K562 (cell line): Measurements from ENCODE around the gene RBM20. TPM values are rescaled to one million over a fixed set of nuclear protein-coding genes. Genes with fewer than 3 reads are reported as not detected.
A peak's percentile ranks its signal among the peaks of the same experiment; 100 is the strongest.

Experiments
- ATAC-seq: fragments of 200-7000 bp; cut with Tn5 transposase; 3 replicates; pipeline ENCODE4 v1.9.1; 2020; ENCODE audit warnings: moderate library complexity
- BruUV-seq: library from RNA; stranded (reverse); fragments of 400-500 nt; replicated peaks from 2 replicates; lab custom pipeline; 2021; lab: Mats Ljungman, UMichigan
- CTCF ChIA-PET: fragments of 300-600 bp; formaldehyde crosslinking; extraction: SDS; loops from one replicate; lab custom pipeline; 2021; ENCODE audit warnings: low intra/inter-chr PET ratio; lab: Yijun Ruan, JAX
- POLR2A ChIA-PET: fragments of 300-600, 350-650 bp; sonication (Branson Sonifier 250); formaldehyde crosslinking; extraction: SDS; loops from one replicate; lab custom pipeline; 2021; ENCODE audit warnings: antibody characterized with exemption, inconsistent platforms; lab: Yijun Ruan, JAX
- DNase-seq, 4 experiments: peaks; one replicate each; pipeline versions ENCODE4 v3.0.0 to v3.0.0-alpha.2; 2011 to 2018; ENCODE audit warnings: low spot score in 3 of 4, mixed read lengths in 3 of 4; ENCODE audit errors: extremely low read depth in 1 of 4
- FAIRE-seq: peaks from 2 replicates; lab custom pipeline; 2011; peaks lifted over from hg19 to GRCh38; lab: Jason Lieb, UNC
- H2AFZ ChIP-seq: 2 replicates; pipeline ENCODE4 v1.6.0; 2011; ENCODE audit warnings: low read depth, low read length, control low read depth, inconsistent platforms
- H3K27ac ChIP-seq: fragments of 200-600 bp; 3 replicates; pipeline ENCODE4 v1.8.0; 2011; ENCODE audit warnings: low read depth, mild to moderate bottlenecking, control low read depth, inconsistent platforms, low read length, moderate library complexity, mixed read lengths; ENCODE audit errors: extremely low read depth
- H3K27me3 ChIP-seq, 2 experiments: fragments of 300-600 bp in 1 of 2; 2 replicates in 1 of 2; 3 replicates in 1 of 2; pipeline versions ENCODE4 v1.6.0 to v1.8.0; 2011; ENCODE audit warnings: inconsistent platforms in 2 of 2, low read length in 2 of 2, mild to moderate bottlenecking in 1 of 2, mixed read lengths in 1 of 2, moderate library complexity in 1 of 2; ENCODE audit not compliant: control insufficient read depth in 2 of 2, insufficient read depth in 2 of 2
- H3K36me3 ChIP-seq: fragments of 300-600 bp; 3 replicates; pipeline ENCODE4 v1.8.0; 2011; ENCODE audit warnings: mild to moderate bottlenecking, low read length, inconsistent platforms; ENCODE audit not compliant: control insufficient read depth, insufficient read depth
- H3K4me1 ChIP-seq, 2 experiments: fragments of 200-600 bp in 1 of 2; replicated peaks in 1 of 2; 2 replicates in 1 of 2; 3 replicates in 1 of 2; pipeline versions ENCODE4 v1.5.1 to v1.8.0; 2011; ENCODE audit warnings: inconsistent platforms in 2 of 2, low read length in 2 of 2, mild to moderate bottlenecking in 1 of 2, mixed read lengths in 1 of 2, moderate library complexity in 1 of 2; ENCODE audit not compliant: control insufficient read depth in 2 of 2, insufficient read depth in 2 of 2
- H3K4me2 ChIP-seq: 2 replicates; pipeline ENCODE4 v1.6.1; 2011; ENCODE audit warnings: low read length, control low read depth, inconsistent platforms, mixed read lengths; ENCODE audit not compliant: insufficient read depth
- H3K4me3 ChIP-seq: fragments of 200-600 bp; sonication (generic), shearing (Covaris generic); 2 replicates; pipeline ENCODE4 v1.5.1; 2016; ENCODE audit warnings: control low read depth, inconsistent platforms
- H3K79me2 ChIP-seq: fragments of 200-600 bp; 3 replicates; pipeline ENCODE4 v1.8.0; 2011; ENCODE audit warnings: low read length, inconsistent platforms; ENCODE audit not compliant: control insufficient read depth, insufficient read depth
- H3K9ac ChIP-seq, 2 experiments: 2 replicates each; pipeline versions ENCODE4 v1.6.0 to v1.6.1; 2011; ENCODE audit warnings: low read depth in 2 of 2, low read length in 2 of 2, control low read depth in 1 of 2, inconsistent platforms in 1 of 2, mild to moderate bottlenecking in 1 of 2, mixed read lengths in 1 of 2; ENCODE audit not compliant: insufficient read depth in 1 of 2
- H3K9me1 ChIP-seq: one replicate; pipeline ENCODE4 v1.6.0; 2011; ENCODE audit warnings: inconsistent platforms, mild to moderate bottlenecking, low read length, moderate library complexity; ENCODE audit not compliant: control insufficient read depth, insufficient read depth
- H3K9me3 ChIP-seq: replicated peaks from 2 replicates; pipeline ENCODE4 v1.5.1; 2011; ENCODE audit warnings: low read depth, low read length, inconsistent platforms; ENCODE audit not compliant: control insufficient read depth, insufficient read depth
- H4K20me1 ChIP-seq: replicated peaks from 2 replicates; pipeline ENCODE4 v1.6.1; 2011; ENCODE audit warnings: low read length, inconsistent platforms, mixed read lengths; ENCODE audit not compliant: control insufficient read depth, insufficient read depth
- CXXC5 ChIP-seq: fragments of 250-450 bp; sonication (Bioruptor Pico); IDR thresholded peaks from 2 replicates; pipeline ENCODE4 v1.8.0; 2022; ENCODE audit warnings: inconsistent platforms, mild to moderate bottlenecking, moderate library complexity
- EHMT2 ChIP-seq: fragments of 450-650 bp; IDR thresholded peaks from 2 replicates; pipeline ENCODE4 v1.6.1; 2018; ENCODE audit warnings: antibody characterized with exemption
- HDAC8 ChIP-seq: fragments of 450-650 bp; IDR thresholded peaks from 2 replicates; pipeline ENCODE4 v1.6.1; 2016; ENCODE audit warnings: mild to moderate bottlenecking, missing genetic modification characterization, moderate library complexity, missing compliant biosample characterization
- LCOR ChIP-seq: sonication (generic); formaldehyde crosslinking; IDR thresholded peaks from 2 replicates; pipeline ENCODE4 v1.8.0; 2022; ENCODE audit warnings: mild to moderate bottlenecking, missing genetic modification reagents
- NCOA2 ChIP-seq, 2 experiments: fragments of 450-650 bp; IDR thresholded peaks; 2 replicates each; pipeline ENCODE4 v1.6.1; 2018; ENCODE audit warnings: mild to moderate bottlenecking in 2 of 2, moderate library complexity in 1 of 2; ENCODE audit not compliant: partially characterized antibody in 2 of 2
- RBBP5 ChIP-seq: fragments of 200-600 bp; sonication (generic); IDR thresholded peaks from 2 replicates; pipeline ENCODE4 v1.6.1; 2012; ENCODE audit warnings: borderline replicate concordance, mild to moderate bottlenecking, low read length, control low read depth, inconsistent platforms; ENCODE audit not compliant: insufficient read depth, poor library complexity, severe bottlenecking
- SIN3B ChIP-seq: fragments of 450-650 bp; IDR thresholded peaks from 2 replicates; pipeline ENCODE4 v1.6.1; 2017; ENCODE audit warnings: low read depth, mild to moderate bottlenecking, moderate library complexity
- ZNF449 ChIP-seq: fragments of 250-450 bp; sonication (Bioruptor Pico); IDR thresholded peaks from 2 replicates; pipeline ENCODE4 v1.8.0; 2022; ENCODE audit warnings: moderate library complexity, mild to moderate bottlenecking, inconsistent platforms
- ZNF77 ChIP-seq: fragments of 250-450 bp; sonication (Bioruptor Pico); IDR thresholded peaks from 2 replicates; pipeline ENCODE4 v1.5.0; 2020
- WGBS: fragments of 100-300 bp; shearing (Covaris generic); methylation state at CpG from one replicate; pipeline ENCODE4 v1.1.6; 2016; ENCODE audit warnings: low coverage, mixed read lengths; ENCODE audit not compliant: insufficient coverage; ENCODE audit errors: missing lambda C conversion rate; 5-methylcytosine and 5-hydroxymethylcytosine counted together
- in situ Hi-C: fragments of 300-500 bp; cut with MboI; formaldehyde crosslinking; loops from 4 replicates; pipeline ENCODE4 v1.15.0; 2018; ENCODE audit warnings: inconsistent platforms, mixed read lengths
- intact Hi-C: fragments of 100-400 bp; cut with micrococcal nuclease; formaldehyde crosslinking; loops from 2 replicates; pipeline ENCODE4 v1.14.2; 2022
- polyA plus RNA-seq, 8 experiments: library from polyadenylated mRNA; depleted of rRNA in 4 of 8; stranded (reverse) in 5 of 8; unstranded in 3 of 8; fragments of >200 nt; fragmentation: Nextera tagmentation in 2 of 8; fragmentation: Illumina TruSeq in 1 of 8; extraction: Ambion mirVana in 2 of 8; extraction: Trizol in 1 of 8; gene quantifications; 2 replicates each; pipeline versions ENCODE4 v1.2.1 to v1.2.3, GENCODE V29; 2011 to 2014; ENCODE audit warnings: inconsistent platforms in 1 of 8, missing spikeins in 1 of 8
- total RNA-seq, 7 experiments: library from RNA; depleted of rRNA in 6 of 7; stranded (reverse); fragments of >200 nt in 6 of 7; fragmentation: Illumina TruSeq in 2 of 7; extraction: Trizol in 2 of 7; gene quantifications; 2 replicates each; pipeline versions ENCODE4 v1.2.1 to v1.2.3, GENCODE V29; 2011 to 2021; ENCODE audit warnings: low replicate concordance in 1 of 7
- TF ChIP-seq, protein P1 (sequence below): sonication (generic); formaldehyde crosslinking; IDR thresholded peaks from 2 replicates; pipeline ENCODE4 v1.8.0; 2022; ENCODE audit warnings: mild to moderate bottlenecking, missing genetic modification reagents
- TF ChIP-seq, protein P2 (sequence below): fragments of 250-450 bp; sonication (Bioruptor Pico); IDR thresholded peaks from 2 replicates; pipeline ENCODE4 v1.6.1; 2021; ENCODE audit warnings: mild to moderate bottlenecking
- TF ChIP-seq, protein P3 (sequence below): sonication (generic); formaldehyde crosslinking; IDR thresholded peaks from 2 replicates; pipeline ENCODE4 v1.8.1; 2022; ENCODE audit warnings: missing genetic modification reagents

Gene RBM20
- total and polyA plus RNA-seq, 9 of the 15 experiments (the other 6 are each of a cell fraction or from before 2014, with no cell fraction given) = 0.63 to 5.7 (median 3.2) TPM

DNA sequence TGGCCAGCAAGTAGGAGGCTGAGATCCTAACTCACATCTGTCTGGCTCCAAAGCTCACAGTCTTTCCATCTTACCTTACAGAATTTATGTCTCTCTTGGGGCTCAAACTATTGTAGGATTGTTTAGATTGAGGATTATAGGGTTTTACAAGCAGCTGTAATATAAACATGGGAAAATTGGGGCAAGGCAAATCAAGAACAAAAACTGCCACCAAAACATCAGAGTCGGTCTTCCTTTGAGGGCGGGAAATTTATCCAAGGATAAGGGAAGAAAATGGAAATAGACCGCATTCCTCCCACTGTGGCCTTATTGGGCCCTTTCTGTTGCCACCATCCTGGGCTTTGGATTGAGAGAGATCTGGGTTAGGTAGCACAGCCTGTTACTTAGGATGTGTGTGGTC lies 22.5 kb downstream of the RBM20 start (continued):
- TF ChIP-seq, protein P1, sequence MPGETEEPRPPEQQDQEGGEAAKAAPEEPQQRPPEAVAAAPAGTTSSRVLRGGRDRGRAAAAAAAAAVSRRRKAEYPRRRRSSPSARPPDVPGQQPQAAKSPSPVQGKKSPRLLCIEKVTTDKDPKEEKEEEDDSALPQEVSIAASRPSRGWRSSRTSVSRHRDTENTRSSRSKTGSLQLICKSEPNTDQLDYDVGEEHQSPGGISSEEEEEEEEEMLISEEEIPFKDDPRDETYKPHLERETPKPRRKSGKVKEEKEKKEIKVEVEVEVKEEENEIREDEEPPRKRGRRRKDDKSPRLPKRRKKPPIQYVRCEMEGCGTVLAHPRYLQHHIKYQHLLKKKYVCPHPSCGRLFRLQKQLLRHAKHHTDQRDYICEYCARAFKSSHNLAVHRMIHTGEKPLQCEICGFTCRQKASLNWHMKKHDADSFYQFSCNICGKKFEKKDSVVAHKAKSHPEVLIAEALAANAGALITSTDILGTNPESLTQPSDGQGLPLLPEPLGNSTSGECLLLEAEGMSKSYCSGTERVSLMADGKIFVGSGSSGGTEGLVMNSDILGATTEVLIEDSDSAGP (CRISPR knock-in tag) = no peak
- no peak for TF ChIP-seq NCOA2 (IDR thresholded peaks at IDR 0.05; ENCODE audit: partially characterized antibody in 2 of 2)
- TF ChIP-seq, protein P2, sequence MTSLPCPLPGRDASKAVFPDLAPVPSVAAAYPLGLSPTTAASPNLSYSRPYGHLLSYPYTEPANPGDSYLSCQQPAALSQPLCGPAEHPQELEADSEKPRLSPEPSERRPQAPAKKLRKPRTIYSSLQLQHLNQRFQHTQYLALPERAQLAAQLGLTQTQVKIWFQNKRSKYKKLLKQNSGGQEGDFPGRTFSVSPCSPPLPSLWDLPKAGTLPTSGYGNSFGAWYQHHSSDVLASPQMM (CRISPR knock-in tag) = no peak

DNA sequence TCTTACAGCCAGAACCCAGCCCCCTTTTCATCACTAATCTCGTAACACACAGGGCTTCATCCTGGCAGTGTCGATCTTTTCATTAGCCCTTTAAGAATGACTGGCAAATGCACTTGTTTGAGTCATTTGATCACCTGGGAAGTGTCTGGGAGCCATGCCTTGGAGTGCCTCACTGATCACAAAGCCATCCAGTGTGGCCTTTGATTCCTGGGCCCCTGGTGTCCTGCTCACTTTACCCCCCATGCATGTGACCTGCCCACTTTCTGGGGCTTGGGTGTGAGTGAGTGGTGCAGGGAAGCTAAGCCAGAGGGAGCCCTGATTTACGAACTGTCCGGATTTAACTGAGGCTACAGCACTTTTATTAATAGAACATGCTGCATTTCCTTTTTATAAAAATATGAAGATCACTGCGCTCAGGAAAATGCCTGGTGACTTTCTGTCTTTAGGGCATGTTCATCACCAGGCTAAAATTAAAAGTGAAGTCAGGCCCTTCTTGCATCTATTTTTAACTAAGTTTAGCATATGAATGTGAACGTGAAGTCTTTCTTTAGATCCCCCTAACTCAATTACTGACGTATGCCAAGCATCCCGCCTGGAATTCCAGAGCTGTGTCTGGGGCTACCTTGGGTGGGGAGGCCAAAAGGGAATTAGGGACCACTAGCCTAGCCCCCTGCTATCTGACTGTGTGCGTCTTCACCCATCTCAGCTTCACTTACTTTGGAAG lies 23.6 kb downstream of the RBM20 start:
- Histone ChIP-seq H3K9me1 (no peaks in the 10 kb centered on the region), H4K20me1 (no peaks in the 10 kb centered on the region), H3K79me2 (peaks cover 44% of the 10 kb centered on the region), H3K4me1 (peaks cover 19 to 33% of the 10 kb centered on the region in 2 experiments; a peak in 4 of 5 replicates), H3K9me3 (no peaks in the 10 kb centered on the region), H3K9ac (0 out of 4 replicates have a peak overlapping the region, but pooled peaks of 1 of the 2 experiments have one; percentile 4), H2AFZ (no peak overlapping the region), H3K27ac (no peak overlapping the region), H3K36me3 (peaks cover 4% of the 10 kb centered on the region; the same call in 1 of the 3 replicates), H3K4me3 (no peak overlapping the region), H3K27me3 (no peaks in the 10 kb centered on the region), H3K4me2 (no peak overlapping the region)
- POLR2A ChIA-PET = no interaction called here
- intact Hi-C loops (no loop called here), in situ Hi-C loops (loop anchor here (5.0 kb wide), 1 partner anchor 35 kb away; no protein-coding TSS in a partner anchor)
- ATAC-seq = no peak
- no peak for DNase-seq
- CTCF ChIA-PET = no interaction called here
- no TSS peak for BruUV-seq
- 75% methylated on average over 9 of the region's 9 CpGs for WGBS
- no peak for FAIRE-seq
- TF ChIP-seq EHMT2 (no peak), SIN3B (no peak), LCOR (CRISPR knock-in tag) (no peak), RBBP5 (no peak), CXXC5 (CRISPR knock-in tag) (no peak), ZNF77 (no peak), HDAC8 (tag) (no peak), ZNF449 (no peak)
- TF ChIP-seq, protein P3, sequence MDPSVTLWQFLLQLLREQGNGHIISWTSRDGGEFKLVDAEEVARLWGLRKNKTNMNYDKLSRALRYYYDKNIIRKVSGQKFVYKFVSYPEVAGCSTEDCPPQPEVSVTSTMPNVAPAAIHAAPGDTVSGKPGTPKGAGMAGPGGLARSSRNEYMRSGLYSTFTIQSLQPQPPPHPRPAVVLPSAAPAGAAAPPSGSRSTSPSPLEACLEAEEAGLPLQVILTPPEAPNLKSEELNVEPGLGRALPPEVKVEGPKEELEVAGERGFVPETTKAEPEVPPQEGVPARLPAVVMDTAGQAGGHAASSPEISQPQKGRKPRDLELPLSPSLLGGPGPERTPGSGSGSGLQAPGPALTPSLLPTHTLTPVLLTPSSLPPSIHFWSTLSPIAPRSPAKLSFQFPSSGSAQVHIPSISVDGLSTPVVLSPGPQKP (CRISPR knock-in tag) = no peak
